ENCODE data around the gene CTNND2.

CTNND2 gene

DNA sequence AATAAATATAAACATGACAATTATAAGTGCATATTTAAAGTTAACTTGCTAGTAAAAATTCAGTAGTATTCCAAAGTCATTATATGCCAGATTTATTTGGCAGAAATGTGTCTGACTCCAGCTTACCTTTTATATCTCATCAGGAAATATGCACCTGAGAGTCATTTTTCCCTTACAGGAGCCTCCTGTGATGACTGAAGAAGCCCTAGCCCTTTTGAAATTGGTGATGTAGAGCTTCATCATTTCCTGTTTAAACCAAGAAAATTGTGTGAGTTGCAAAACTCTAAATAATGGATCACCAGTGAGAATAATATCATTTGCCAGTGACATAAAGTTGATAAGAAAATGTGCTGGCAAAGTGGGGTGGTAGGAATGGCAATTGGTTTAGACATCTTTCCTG, 42.1 kb upstream of the CTNND2 start:
- Histone ChIP-seq H3K9me3 (ENCODE audit: control insufficient read depth, insufficient read depth, low read depth, low read length) (no peaks in the 10 kb centered on the region), H3K4me1 (ENCODE audit: control insufficient read depth, insufficient read depth, low read length) (no peaks in the 10 kb centered on the region), H3K27ac (ENCODE audit: extremely low read depth, low read depth, low read length) (no peak overlapping the region), H3K36me3 (ENCODE audit: control insufficient read depth in 2 of 2, insufficient read depth in 1 of 2, low read length in 2 of 2) (no peaks in the 10 kb centered on the region), H3K4me3 (ENCODE audit: low read depth, low read length) (no peak overlapping the region)
- ChIA-PET CTCF (no interaction called here), POLR2A (no interaction called here)
- no peak for TF ChIP-seq ZNF280C (tag by site-specific recombination; IDR thresholded peaks at IDR 0.05)
- TF ChIP-seq ZNF366 (tag by site-specific recombination; conservative IDR thresholded peaks at IDR 0.05) = no peak
- no peak for TF ChIP-seq ZNF211 (tag by site-specific recombination; IDR thresholded peaks at IDR 0.05; ENCODE audit: low read depth)
- no peak for TF ChIP-seq ZNF140 (tag by site-specific recombination; IDR thresholded peaks at IDR 0.05)
- no peak for TF ChIP-seq ZNF214 (tag by site-specific recombination; IDR thresholded peaks at IDR 0.05; ENCODE audit: borderline replicate concordance)
- no peak for TF ChIP-seq ZNF707 (tag by site-specific recombination; IDR thresholded peaks at IDR 0.05)
- TF ChIP-seq MYNN (tag by site-specific recombination; IDR thresholded peaks at IDR 0.05; ENCODE audit: borderline replicate concordance) = no peak
- TF ChIP-seq REPIN1 (tag by site-specific recombination; IDR thresholded peaks at IDR 0.05; ENCODE audit: low read depth) = no peak
- TF ChIP-seq ZNF133 (tag by site-specific recombination; IDR thresholded peaks at IDR 0.05) = no peak
- no peak for TF ChIP-seq ZNF791 (tag by site-specific recombination; IDR thresholded peaks at IDR 0.05)

DNA sequence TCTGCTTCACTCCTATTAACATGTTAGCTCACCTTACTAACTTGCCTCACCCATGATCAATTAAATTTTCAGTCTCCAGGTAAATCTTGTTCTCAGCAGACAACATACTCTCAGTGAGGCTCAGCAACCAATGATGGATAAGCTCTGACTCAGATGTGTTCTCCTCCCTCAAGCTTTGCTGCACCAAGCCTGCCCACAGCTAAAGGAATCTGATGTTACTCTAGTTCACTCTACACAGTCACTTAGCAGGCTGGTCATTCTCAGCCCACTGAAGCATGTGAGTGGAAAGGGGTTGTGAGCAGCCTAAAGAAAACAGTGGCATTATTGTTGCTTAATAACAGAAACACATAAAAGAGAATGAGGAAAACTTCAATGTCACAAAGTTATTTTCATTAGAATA, 37.3 kb upstream of the CTNND2 start:
- no peak overlapping the region for H3K27ac ChIP-seq (ENCODE audit: extremely low read depth, low read depth, low read length)
- ChIA-PET CTCF (interaction anchor here (0.6 to 0.9 kb wide), 2 partner anchors 17 to 559 kb away, joined by 3 to 4 read pairs; no protein-coding TSS in a partner anchor), POLR2A (no interaction called here)
- H3K36me3 ChIP-seq (ENCODE audit: control insufficient read depth in 2 of 2, insufficient read depth in 1 of 2, low read length in 2 of 2) = no peaks in the 10 kb centered on the region
- TF ChIP-seq ZNF624 (tag by site-specific recombination; IDR thresholded peaks at IDR 0.05) = no peak
- no peak for TF ChIP-seq SALL2 (tag by site-specific recombination; IDR thresholded peaks at IDR 0.05; ENCODE audit: borderline replicate concordance)
- no peak for TF ChIP-seq HIC1 (tag by site-specific recombination; IDR thresholded peaks at IDR 0.05)
- TF ChIP-seq ZSCAN30 (tag by site-specific recombination; IDR thresholded peaks at IDR 0.05) = no peak
- TF ChIP-seq ZNF426 (tag by site-specific recombination; IDR thresholded peaks at IDR 0.05) = no peak
- no peak for TF ChIP-seq HOXA7 (CRISPR knock-in tag; IDR thresholded peaks at IDR 0.05; ENCODE audit: borderline replicate concordance)
- no peak for TF ChIP-seq ZNF112 (tag by site-specific recombination; IDR thresholded peaks at IDR 0.05)
- TF ChIP-seq PRDM1 (tag by site-specific recombination; IDR thresholded peaks at IDR 0.05) = no peak
- no peak for TF ChIP-seq BCL11A (tag by site-specific recombination; IDR thresholded peaks at IDR 0.05; ENCODE audit: low read depth)
- TF ChIP-seq, protein P1, sequence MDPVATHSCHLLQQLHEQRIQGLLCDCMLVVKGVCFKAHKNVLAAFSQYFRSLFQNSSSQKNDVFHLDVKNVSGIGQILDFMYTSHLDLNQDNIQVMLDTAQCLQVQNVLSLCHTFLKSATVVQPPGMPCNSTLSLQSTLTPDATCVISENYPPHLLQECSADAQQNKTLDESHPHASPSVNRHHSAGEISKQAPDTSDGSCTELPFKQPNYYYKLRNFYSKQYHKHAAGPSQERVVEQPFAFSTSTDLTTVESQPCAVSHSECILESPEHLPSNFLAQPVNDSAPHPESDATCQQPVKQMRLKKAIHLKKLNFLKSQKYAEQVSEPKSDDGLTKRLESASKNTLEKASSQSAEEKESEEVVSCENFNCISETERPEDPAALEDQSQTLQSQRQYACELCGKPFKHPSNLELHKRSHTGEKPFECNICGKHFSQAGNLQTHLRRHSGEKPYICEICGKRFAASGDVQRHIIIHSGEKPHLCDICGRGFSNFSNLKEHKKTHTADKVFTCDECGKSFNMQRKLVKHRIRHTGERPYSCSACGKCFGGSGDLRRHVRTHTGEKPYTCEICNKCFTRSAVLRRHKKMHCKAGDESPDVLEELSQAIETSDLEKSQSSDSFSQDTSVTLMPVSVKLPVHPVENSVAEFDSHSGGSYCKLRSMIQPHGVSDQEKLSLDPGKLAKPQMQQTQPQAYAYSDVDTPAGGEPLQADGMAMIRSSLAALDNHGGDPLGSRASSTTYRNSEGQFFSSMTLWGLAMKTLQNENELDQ (tag by site-specific recombination; IDR thresholded peaks at IDR 0.05; ENCODE audit: low read depth) = no peak
- no peak for TF ChIP-seq ZNF133 (tag by site-specific recombination; IDR thresholded peaks at IDR 0.05)
- TF ChIP-seq ZNF473 (tag by site-specific recombination; IDR thresholded peaks at IDR 0.05) = no peak
- TF ChIP-seq ZEB2 (tag by site-specific recombination; IDR thresholded peaks at IDR 0.05) = no peak
- no peak for TF ChIP-seq ZBTB20 (tag by site-specific recombination; IDR thresholded peaks at IDR 0.05)
- no peak for TF ChIP-seq BCL6B (tag by site-specific recombination; IDR thresholded peaks at IDR 0.05)
- no peak for TF ChIP-seq ZNF529 (tag by site-specific recombination; IDR thresholded peaks at IDR 0.05; ENCODE audit: insufficient replicate concordance)
- no peak for TF ChIP-seq ZNF768 (tag by site-specific recombination; IDR thresholded peaks at IDR 0.05)
- no peaks in the 10 kb centered on the region for H3K4me1 ChIP-seq (ENCODE audit: control insufficient read depth, insufficient read depth, low read length)
- no peaks in the 10 kb centered on the region for H3K9me3 ChIP-seq (ENCODE audit: control insufficient read depth, insufficient read depth, low read depth, low read length)
- no peak overlapping the region for H3K4me3 ChIP-seq (ENCODE audit: low read depth, low read length)
